Measurements from ENCODE around the gene SEL1L3. TPM values are rescaled to one million over a fixed set of nuclear protein-coding genes. Genes with fewer than 3 reads are reported as not detected.
A peak's percentile ranks its signal among the peaks of the same experiment; 100 is the strongest.

SEL1L3 gene
- total RNA-seq, 1 donor: 83.5 TPM

DNA sequence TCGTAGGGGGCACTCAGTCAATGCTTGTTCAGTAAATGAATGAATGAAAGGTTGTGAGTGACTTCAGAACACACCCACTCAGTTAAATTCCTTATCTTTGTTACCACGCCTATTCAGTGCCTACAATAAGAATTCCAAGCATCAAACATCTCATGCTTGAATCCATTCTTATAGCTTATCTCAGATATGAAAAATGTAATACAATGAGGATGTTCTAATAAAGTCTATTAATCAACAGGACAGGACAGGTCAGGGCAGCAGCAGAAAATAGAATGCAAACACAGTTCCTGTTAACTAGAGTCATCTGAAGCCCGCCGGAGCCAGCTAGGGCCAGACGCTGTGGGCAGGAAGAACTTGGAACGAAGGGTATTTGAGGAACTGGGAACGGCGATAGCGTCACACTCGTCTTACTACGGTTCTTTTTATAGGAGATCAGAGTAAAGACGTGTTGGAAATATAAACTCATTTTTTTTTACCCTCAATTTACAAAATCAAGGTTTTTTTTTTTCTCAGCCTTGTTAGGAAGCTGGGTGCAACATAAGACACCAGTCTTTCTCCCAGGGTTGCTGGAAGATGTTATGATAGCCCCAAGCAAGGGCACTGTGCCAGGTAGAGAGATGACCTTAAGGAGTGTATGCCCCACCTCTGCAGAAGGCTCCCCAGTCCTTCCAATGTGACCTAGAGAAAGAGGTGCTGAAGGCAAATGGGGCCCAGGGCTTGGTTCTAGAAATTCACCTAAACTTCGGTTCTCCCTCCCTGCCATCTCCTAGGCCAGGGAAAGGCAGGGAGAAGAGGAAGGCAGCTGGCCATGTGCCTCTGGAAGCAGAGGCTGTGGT lies 48.3 kb downstream of the SEL1L3 start:
- TF ChIP-seq, protein P1, sequence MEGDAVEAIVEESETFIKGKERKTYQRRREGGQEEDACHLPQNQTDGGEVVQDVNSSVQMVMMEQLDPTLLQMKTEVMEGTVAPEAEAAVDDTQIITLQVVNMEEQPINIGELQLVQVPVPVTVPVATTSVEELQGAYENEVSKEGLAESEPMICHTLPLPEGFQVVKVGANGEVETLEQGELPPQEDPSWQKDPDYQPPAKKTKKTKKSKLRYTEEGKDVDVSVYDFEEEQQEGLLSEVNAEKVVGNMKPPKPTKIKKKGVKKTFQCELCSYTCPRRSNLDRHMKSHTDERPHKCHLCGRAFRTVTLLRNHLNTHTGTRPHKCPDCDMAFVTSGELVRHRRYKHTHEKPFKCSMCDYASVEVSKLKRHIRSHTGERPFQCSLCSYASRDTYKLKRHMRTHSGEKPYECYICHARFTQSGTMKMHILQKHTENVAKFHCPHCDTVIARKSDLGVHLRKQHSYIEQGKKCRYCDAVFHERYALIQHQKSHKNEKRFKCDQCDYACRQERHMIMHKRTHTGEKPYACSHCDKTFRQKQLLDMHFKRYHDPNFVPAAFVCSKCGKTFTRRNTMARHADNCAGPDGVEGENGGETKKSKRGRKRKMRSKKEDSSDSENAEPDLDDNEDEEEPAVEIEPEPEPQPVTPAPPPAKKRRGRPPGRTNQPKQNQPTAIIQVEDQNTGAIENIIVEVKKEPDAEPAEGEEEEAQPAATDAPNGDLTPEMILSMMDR (IDR thresholded peaks at IDR 0.05; ENCODE audit: insufficient read depth, low read length): no peak
- peak; percentile 84 for DNase-seq (ENCODE audit: low read depth)
- no peak overlapping the region for H3K4me3 ChIP-seq (ENCODE audit: low read depth, low read length)

DNA sequence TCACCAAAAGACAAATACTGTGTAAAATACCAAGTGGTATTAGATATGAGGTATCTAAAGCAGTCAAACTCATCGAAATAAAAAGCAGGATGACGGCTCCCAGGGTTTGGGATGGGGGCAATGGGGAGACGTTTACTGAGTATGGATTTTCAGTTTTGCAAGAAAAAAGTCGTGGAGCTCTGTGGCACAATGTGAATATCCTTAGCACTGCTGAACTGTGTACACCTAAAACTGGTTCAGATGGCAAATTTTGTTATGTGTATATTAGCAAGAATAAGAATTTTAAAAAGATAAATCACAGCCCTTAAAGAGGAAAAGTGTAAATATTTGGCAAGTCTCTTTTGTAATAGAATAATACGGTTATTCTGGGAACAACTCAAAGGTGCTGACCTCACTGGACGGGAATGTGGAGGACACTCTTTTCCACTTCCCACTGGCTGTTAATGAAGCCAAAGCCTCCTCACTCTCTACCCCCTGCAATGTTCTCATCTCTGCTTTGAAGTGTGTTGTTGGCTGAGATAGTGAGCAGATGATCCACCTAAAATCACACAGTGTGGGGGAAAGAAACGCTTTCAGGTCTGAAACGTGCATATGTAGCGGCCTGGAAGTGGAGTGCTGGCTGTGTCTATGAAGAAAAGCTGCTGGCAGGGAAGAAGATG lies 49.2 kb downstream of the SEL1L3 start:
- TF ChIP-seq, protein P1 (IDR thresholded peaks at IDR 0.05; ENCODE audit: insufficient read depth, low read length): no peak
- H3K4me3 ChIP-seq (ENCODE audit: low read depth, low read length): no peak overlapping the region
- DNase-seq (ENCODE audit: low read depth): peak; percentile 82

DNA sequence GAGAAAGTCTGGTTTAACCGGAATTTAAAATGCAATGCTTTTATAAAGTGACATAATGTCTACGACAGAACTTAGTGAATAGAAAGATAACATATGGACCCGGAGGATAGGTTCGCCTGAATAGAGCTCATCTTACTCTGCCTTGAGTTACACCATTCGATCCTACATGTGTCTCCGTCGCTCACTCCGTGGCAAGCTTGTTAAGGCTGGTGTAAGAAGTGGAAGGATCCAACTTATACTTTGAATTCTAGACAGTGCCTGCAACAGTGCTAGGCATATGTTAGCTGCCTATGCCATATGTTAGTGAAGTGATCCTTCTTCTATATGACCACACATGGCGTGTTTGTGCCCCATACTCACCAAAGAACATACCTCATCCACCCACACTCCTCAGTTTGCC lies 50.9 kb downstream of the SEL1L3 start:
- TF ChIP-seq, protein P1 (IDR thresholded peaks at IDR 0.05; ENCODE audit: insufficient read depth, low read length): no peak
- H3K4me3 ChIP-seq (ENCODE audit: low read depth, low read length): no peak overlapping the region
- no peak for DNase-seq (ENCODE audit: low read depth)

DNA sequence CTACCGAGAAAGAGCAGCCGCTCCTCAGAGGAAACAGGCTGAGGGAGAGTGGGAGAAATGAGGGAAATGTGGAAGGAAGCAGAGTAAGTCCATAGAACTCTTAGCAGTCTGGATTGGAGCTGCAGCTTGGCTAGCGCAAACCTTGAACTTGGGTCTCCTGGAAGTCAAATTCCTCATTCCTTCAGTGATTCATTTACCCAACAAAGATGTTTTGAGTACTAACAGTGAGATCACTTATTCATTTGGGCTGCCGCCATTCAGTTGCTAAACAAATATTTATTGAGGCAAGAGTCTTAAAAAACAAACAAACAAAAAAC lies 51.5 kb downstream of the SEL1L3 start:
- no peak overlapping the region for H3K4me3 ChIP-seq (ENCODE audit: low read depth, low read length)
- TF ChIP-seq, protein P1 (IDR thresholded peaks at IDR 0.05; ENCODE audit: insufficient read depth, low read length): no peak
- peak; percentile 16 for DNase-seq (ENCODE audit: low read depth)

DNA sequence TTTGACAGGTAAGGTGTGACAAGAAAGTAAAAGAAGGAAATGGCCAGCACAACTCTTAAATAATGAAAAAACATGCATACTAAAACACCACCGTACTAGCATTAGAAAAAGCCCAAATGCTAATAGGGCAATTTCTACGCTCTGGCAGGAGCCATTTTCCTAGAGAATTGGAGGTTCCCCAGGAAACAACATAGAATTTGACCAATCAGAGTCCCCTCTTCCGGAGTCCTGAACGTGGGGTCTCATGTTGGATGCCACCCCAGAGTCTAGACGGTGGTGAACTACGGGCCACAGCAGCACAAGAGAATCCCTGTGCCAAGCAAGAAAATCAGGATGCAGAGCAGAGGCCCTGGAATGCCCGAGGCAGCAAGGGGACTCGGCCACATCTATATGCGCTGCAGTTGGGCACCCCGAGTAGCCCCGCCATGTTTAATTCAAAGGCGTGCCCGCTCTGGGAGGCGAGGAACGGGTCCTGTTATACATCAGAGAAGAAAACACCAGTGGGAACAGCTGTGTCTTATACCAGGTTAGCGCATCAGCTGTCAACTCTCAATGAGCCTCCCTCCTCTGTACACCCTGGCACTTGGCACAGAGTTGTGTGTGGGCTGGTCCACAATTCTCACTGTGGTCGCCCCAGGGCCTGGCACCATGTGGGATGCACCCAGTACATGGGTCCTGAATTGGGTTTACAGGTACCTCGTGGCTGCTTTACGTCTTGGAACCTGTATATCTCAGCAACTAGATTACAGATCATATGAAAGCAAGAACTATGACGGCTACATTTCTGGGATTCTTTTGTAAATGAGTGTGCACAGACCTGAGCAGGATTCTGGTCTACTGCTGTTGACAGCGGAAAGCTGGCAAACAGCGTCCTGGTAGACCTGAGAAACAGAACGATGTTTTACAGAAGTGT lies 52.1 kb downstream of the SEL1L3 start:
- TF ChIP-seq, protein P1 (IDR thresholded peaks at IDR 0.05; ENCODE audit: insufficient read depth, low read length): no peak
- no peak for DNase-seq (ENCODE audit: low read depth)
- H3K4me3 ChIP-seq (ENCODE audit: low read depth, low read length): no peak overlapping the region

DNA sequence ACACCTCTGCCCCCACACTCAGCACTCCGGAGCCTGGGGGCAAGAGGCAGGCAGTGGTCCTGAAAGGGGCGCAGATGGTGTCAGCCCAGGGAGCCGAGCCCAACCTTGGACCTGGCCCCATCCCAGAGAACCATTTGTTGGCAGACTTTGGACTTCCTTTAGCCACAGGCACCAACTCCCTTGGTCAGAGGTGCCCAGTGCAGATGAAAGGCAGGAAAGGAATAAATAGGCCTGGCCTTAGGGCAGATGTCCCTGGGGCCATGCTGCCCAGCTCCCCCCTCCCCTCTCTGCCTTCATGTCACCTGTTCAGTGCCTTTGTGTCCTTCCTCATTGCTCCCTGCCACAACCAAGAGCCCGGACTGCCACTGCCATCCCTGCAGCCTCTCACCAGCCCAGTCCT lies 52.8 kb downstream of the SEL1L3 start:
- TF ChIP-seq, protein P1 (IDR thresholded peaks at IDR 0.05; ENCODE audit: insufficient read depth, low read length): no peak
- no peak overlapping the region for H3K4me3 ChIP-seq (ENCODE audit: low read depth, low read length)
- DNase-seq (ENCODE audit: low read depth): no peak
